ENCODE results near the gene KCTD17.
A peak's percentile ranks its signal among the peaks of the same experiment; 100 is the strongest.

Gene KCTD17, protein sequence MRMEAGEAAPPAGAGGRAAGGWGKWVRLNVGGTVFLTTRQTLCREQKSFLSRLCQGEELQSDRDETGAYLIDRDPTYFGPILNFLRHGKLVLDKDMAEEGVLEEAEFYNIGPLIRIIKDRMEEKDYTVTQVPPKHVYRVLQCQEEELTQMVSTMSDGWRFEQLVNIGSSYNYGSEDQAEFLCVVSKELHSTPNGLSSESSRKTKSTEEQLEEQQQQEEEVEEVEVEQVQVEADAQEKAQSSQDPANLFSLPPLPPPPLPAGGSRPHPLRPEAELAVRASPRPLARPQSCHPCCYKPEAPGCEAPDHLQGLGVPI

DNA sequence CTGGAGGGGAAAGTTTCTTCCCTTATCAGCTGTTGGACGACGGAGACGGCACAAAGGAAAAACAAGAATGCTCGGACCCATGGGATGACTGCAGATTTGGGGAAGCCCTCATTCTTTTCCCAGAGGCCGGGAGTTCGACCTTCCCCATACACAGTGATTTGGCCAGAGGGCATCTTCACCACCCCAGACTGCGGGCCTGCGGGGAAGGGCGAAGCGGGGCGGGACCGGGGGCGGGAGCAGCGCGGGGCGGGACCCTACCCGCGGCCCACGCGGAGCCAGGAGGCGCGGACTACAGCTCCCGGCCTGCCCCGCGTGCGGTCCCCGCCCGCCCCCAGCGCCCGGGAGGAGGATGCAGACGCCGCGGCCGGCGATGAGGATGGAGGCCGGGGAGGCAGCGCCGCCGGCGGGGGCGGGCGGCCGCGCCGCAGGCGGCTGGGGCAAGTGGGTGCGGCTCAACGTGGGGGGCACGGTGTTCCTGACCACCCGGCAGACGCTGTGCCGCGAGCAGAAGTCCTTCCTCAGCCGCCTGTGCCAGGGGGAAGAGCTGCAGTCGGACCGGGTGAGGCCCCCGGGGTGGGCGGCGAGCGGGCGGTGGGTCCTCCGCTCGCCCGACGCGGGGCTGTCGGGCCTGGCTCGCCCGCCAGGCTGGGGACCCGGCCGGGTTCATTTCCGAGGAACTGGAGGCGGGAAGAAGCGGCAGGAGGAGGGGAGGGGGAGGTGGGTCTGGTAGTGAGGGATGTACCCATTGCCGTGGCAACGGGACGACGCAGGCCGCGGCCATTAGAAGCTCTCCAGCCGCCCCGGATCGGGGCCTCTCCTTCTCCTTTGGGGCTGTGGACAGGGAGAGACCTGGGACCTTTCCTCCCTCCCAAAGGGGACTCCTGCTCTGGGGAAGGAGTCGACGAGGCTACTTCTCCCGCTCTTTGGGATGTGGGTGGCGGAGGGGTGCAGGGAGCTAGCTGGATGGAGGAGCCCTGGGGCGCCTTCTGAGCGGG lies at the start of gene KCTD17:
Gene KCTD17 (plus strand): TSS at position 352 of the 995 bp plus-strand sequence. CDS start 19 bp downstream, at position 371.
- DNase-seq = peak; percentile 70 to 78

GRCh38 chr22:37001826-37002225 lies 49.7 kb upstream of the KCTD17 start:
- no peak for DNase-seq

GRCh38 chr22:37002633-37003032 lies 48.9 kb upstream of the KCTD17 start:
- DNase-seq = no peak

GRCh38 chr22:37007651-37008050 lies 43.9 kb upstream of the KCTD17 start:
- no peak for DNase-seq

- DNase-seq = no peak
These were observed 43.2 kb upstream of the KCTD17 start for GRCh38 chr22:37008365-37008764.

GRCh38 chr22:37009490-37009889 lies 42.1 kb upstream of the KCTD17 start:
- no peak for DNase-seq

GRCh38 chr22:37010174-37010573 lies 41.4 kb upstream of the KCTD17 start:
- no peak for DNase-seq

GRCh38 chr22:37010976-37011375 lies 40.6 kb upstream of the KCTD17 start:
- no peak for DNase-seq

- no peak for DNase-seq
These were observed 40.1 kb upstream of the KCTD17 start for GRCh38 chr22:37011472-37011871.

DNA sequence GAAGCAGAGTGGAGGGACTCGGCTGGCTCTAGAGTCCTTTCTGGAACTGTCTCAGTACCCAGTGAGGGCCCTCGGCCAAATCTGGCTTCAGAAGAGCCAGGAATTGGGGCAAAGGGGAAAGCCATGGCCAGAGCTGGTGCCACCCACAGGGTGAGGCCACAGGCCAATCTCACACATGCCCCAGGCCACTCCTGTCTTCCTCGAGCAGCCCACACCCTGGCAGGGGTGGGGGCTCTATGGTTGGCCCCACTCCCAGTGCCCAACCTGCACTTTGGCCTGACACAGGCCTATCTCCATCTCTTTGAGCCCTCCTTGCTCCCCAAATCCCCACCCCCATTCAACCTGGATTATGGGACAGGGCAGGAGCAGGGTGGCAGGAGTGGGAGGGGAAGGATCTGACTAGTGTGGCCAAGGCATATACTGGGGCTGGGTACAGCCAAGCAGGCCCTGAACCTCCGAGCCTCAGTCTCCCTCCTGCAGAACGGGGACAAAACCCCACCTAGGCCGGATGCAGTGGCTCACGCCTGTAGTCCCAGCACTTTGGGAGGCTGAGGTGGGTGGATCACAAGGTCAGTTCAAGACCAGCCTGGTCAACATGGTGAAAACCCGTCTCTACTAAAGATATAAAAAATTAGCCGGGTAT lies 39.2 kb upstream of the KCTD17 start:
- no peak for DNase-seq

DNA sequence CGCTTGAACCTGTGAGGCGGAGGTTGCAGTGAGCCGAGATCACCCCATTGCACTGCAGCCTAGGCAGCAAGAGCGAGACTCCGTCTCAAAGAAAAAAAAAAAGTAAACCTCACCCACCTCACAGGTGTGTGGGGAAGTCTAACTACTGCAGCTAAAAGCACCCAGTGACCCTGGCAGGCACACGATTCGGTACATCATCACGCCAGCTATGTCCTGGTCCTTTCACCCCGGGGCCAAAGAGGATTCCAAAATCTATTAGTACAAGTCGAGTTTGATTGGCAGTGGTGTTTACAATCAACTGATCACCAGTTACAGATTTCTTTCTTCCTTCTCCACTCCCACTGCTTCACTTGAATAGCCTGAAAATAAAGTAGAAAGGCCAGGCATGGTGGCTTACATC lies 38.6 kb upstream of the KCTD17 start:
- DNase-seq = no peak

DNA sequence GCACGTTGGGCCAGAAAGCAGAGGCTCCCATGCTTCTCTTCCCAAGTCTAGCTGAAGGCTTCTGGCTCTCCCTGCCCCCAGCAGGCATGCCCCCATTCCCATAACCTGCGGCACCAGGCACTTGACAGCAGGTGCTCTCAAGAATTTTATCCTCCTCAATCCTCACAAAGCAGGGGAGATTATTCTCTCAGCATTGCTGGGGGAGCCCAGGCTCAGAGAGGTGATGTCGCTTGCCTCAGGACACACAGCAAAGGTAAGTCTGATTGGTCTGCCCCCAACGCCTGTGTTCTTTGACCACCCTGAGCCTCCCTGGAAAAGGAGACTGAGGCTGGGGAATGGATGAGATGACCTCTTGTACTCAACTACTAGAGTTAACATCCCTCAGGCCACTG lies 37.1 kb upstream of the KCTD17 start:
- DNase-seq = no peak

DNA sequence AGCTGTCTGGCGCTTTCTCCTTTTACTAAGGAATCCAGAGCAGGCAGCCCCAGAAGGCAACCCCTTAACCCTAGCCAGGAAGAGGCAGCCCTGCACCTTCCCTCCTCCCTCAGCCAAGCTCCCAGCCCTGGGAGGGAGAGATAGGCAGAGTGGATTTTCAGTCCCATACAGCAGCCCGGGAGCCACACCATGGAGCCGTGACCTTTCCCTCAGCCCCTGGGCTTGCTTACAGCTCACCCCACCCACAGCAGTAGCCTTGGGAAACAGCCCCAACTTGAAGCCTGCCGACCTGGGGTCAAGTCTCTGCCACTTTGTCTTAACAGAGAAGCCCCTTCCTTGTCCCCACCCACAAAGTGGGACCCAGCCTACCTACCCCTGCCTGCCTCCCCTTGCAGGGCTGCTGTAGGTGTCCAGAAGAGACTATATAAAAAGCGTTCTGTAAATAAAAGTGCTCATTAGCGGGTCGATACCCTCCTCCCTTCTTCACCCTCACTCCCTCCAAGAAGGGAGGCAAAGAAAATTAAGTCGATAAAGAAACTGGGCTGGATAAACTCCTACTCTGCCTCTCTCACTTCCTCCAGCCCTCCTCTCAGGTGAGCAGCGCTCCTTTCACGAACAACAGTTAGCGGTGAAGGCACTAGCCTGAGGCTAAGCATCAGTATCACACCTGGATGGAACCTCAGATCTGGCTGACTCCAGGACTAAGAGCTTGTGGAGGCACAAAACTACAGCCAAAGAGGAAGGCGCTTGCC lies 36.5 kb upstream of the KCTD17 start:
- DNase-seq = no peak

GRCh38 chr22:37015587-37015878 lies 36.0 kb upstream of the KCTD17 start:
- no peak for DNase-seq

GRCh38 chr22:37016134-37016910 lies 35.2 kb upstream of the KCTD17 start:
- DNase-seq = no peak

DNA sequence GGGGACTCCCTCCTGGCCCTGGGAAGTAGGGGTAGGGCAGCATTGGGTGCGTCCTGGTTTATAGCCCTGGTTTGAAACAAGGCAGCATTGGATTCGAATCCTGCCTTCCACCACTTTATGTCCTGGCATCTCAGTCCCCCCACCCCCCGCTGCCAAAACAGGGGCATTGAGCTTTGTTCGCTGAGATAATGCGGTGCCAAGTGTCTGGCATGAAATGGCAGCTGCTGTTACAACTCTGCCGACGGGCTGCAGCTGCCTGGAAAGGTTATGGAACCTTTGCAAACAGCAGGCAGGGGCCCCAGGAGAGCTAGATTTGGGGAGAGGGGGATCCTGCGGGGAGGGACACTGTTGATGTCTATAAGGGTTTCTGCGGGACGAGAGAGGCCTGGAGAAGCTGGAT lies 34.2 kb upstream of the KCTD17 start:
- no peak for DNase-seq

DNA sequence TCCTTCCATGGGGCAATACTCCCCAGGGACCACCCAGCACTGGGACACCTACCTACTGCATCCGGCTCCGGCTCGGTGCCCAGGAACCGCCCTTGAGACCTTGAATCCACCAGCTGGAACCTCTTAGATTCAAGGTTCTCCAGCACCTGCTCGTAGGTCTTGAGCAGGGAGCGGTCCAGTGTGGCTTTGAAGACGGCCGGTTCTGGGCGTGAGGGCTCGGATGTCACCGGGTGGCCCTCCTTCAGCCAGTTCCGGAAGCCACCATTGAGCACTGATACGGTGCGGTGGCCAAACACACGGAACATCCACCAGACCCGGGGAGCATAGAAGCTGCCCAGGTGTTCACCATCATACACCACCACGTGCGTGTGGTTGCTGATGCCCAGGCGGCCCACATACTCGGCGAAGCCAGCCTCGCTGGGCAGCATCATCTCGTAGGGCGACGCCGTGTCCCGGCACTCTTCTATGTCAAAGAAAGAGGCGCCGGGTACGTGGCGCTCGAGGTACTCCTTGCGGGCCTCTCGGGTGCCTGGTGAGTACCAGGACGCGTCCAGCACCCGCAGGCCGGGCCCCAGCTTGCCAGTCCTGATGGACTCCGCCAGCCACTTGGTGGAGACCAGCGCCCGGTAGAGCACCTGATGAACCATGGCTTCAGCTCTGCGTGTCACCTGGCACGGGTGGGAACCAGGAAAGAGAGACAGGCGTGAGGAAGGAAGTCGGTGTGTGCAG lies 33.3 kb upstream of the KCTD17 start:
- no peak for DNase-seq

DNA sequence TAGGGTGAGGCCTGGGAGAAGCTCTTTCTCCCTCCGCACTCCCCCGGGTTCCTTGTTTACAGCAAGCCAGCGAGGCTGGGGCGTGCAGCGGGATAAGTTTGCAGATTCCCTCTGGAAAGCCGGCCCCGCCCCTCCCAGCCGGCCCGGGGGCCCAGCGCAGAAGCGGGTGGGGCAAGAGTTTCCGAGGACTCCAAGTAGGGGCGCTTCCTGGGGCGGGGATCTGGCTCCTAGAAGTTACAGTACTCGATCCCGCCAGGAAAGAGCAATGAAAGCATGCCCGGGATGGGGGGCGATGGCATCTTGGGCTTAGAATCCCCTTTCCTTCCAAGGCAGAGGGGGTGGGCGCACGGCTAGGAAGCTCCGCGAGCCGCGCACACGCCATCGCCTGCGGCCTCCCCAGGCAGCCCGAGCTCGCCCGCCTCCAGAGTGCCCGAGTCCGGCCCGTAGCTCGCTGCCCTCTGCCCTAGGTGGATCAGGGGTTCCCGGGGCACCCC lies 32.7 kb upstream of the KCTD17 start:
- no peak for DNase-seq

DNA sequence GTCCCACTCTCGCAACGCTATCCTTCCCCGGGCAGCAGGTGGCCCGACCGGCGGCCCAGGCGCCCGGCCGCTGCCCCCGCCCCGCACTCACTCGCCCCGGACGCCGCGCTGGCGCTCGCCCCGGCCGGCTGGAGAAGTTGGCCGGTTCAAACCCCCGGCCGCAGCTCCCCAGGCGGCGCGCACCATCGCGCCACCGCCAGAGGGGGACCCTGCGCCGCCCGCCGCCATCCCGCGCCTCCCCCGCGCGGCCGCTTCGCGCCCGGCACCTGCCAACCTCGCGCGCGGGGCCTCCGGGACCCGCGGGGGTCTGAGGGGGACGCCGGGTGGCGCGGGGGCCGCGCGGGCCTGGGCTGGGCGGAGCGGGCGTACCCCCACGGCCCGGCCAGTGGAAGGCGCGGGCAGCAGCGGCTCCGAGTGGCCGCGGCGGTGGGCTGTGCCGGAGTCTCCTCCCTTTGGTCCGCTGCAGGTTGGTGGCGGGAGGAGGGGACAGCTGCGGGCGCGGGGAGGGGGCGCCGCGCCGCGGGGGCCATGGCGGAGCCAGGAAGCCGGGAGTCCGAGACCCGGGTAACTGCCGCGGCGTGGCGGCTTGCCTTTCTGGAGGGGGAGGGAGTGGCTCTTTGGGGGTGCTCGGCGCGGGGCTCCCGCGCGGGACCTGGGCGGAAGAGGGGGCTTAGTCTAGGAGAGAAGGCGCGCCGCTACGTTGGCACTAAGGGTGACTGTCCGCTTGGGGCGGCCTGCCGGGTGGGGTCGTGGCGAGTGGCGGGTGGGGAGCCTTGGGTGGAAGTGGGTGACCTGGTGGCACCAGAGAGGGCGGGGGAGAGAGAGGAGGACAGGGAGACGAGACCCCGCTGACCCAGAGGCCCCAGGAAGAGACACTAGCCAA lies 32.0 kb upstream of the KCTD17 start, which contains the start of the genes MPST and TST:
Gene MPST (plus strand): TSS at position 434 of the 883 bp plus-strand sequence. CDS start 95 bp downstream, at position 529.
Gene TST (minus strand): TSS at position 139 of the 883 bp plus-strand sequence. CDS start 715 bp downstream, outside the sequence.
- DNase-seq = peak; percentile 19 to 33

GRCh38 chr22:37020192-37020479 lies 31.4 kb upstream of the KCTD17 start:
- DNase-seq = no peak
